ENCODE data around the gene CCDC40.
A peak's percentile ranks its signal among the peaks of the same experiment; 100 is the strongest.
"Not testable (repeated sequence)": the region's sequence is repeated elsewhere in the genome, so short reads cannot be mapped to it uniquely, and the experiment has no call there.

Gene CCDC40

GRCh38 chr17:80024206-80024972 lies 12.1 kb upstream of the CCDC40 start:
- no peak for DNase-seq

- DNase-seq: no peak
Observed at GRCh38 chr17:80025140-80025539, 11.3 kb upstream of the CCDC40 start.

DNA sequence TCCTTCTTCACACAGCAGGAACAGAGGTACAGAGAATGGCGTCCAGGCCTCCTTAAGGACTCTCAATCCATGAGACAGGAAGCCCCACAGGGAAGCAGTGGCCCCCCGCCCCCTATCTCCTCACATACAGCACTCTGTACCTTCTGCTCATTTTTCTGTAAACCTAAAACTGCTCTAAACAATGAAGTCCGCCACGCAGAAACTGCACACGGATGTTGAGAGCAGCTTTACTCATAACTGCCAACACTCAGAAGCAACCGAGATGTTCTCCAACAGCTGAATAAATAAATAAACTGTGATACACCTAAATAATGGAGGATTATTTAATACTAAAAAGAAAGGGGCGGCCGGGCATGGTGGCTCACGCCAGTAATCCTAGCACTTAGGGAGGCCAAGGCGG lies 10.6 kb upstream of the CCDC40 start:
- DNase-seq: peak; percentile 20

- no peak for DNase-seq
Observed at GRCh38 chr17:80026359-80027042, 9.9 kb upstream of the CCDC40 start.

DNA sequence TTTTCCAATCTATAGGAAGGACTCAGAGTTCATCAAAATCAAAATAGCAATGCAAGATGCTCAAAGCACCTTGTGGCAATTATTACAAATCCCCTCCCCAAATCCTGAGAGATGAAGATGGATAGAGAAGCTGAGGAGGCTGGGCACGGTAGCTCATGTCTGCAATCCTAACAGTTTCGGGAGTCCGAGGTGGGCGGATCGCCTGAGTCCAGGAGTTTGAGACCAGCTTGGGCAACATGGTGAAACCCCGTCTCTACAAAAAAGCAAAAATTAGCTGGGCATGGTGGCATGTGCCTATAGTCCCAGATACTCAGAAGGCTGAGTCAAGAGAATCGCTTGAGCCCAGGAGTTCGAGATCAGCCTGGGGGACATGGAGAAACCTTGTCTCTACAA lies 9.4 kb upstream of the CCDC40 start:
- DNase-seq: no peak

- DNase-seq: no peak
Observed at GRCh38 chr17:80028030-80028429, 8.4 kb upstream of the CCDC40 start.

- DNase-seq: no peak
Observed at GRCh38 chr17:80029258-80029974, 7.0 kb upstream of the CCDC40 start.

- DNase-seq: no peak
Observed at GRCh38 chr17:80030730-80031410, 5.6 kb upstream of the CCDC40 start.

DNA sequence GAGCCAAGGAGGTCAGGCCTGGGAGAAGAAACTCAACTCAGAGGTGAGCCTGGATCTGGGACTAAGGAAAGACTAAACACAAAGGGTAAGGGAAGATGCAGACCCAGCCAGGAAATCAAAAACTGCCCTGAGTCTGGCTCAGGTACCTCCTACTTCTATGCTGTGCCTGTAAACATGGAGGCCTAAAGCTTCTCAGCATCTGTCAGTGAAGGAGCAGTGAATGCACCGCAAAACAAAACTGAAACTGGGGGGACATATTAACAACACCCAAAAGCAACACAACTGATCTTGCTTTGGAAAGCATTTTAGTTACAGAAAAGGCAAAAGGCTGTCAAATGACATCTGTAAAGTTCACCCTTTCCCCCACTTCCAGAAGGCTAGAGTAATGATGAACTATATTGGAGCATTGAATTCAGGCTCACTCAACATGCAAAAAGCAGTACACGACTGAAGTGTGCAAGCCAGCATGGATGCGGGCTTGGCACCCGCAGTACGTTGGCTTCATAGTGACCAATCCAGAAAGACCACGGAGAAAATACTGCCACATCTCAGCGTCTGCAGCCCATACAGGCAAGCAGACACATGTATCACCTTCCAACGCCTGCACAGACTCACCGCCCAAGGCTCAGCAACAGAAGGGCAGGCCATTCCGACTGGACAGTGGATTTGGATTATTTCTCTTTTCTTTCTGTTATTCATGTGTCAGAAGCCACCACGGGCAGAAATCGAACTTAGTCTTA lies 4.6 kb upstream of the CCDC40 start:
- no peak for DNase-seq

GRCh38 chr17:80032614-80033171 lies 3.7 kb upstream of the CCDC40 start:
- no peak for DNase-seq

GRCh38 chr17:80033840-80034239 lies 2.6 kb upstream of the CCDC40 start:
- no peak for DNase-seq

DNA sequence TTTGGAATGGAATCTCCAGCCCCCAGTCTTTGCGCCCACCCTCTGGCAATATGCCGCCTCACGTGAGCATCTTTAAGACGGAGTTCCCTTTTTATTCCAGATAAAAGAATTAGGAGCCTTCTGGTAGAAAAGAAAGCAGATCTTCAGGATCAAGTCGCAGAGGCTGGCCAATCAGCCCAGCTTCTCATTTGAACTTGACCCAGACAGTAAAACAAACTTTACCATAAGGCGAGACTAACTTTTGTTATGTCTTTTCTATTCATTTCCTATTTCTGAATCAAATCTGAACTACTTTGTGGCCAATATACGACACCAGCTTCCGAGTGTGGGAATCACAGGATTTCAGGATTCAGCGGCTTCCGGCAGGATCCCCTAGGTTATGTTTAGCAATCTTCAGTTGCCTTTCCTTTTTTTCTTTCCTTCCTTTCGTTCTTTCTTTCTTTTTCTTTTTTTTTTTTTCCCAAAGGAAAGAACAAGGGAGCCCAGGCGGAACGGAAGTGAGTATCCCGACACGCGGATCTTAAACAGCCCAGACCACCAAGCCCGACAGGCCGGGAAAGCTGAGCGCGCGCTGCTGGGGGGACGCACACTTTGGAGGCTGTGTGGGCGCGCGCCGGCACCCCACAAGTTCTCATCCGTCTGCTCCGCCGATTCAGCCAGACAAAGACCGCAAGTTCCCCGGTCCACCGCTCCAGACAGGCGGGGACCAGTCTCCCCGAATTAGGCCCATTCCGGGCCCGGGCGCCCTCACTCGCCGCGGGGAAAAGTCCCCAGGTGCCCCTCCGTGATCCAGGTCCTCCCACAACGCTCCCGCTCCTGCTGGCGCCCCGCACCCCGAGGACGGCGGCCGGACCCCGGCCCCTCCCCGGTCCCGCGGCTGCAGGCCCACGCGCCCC lies 1.4 kb upstream of the CCDC40 start:
- no peak for DNase-seq

DNA sequence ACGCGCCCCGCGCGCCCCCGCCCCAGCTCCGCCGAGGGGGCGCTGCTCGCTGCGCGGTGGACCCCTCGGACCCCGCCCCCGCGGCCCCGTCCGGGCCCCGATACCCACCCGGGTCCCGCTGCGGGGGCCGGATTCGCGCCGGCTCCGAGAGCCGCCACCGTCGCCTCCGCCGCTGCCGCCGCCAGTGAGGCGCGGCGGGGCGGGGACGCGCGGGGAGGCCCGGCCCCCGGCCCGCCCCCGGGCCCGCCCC lies 830 bp upstream of the CCDC40 start, which contains the start of gene TBC1D16:
Gene TBC1D16, minus strand, starts transcription at position 186 of the 250 bp plus-strand sequence. CDS start 22,325 bp downstream, outside the sequence.
- no peak for DNase-seq

- DNase-seq: peak; percentile 79
Observed at GRCh38 chr17:80036715-80037477, 454 bp downstream of the CCDC40 start.

DNA sequence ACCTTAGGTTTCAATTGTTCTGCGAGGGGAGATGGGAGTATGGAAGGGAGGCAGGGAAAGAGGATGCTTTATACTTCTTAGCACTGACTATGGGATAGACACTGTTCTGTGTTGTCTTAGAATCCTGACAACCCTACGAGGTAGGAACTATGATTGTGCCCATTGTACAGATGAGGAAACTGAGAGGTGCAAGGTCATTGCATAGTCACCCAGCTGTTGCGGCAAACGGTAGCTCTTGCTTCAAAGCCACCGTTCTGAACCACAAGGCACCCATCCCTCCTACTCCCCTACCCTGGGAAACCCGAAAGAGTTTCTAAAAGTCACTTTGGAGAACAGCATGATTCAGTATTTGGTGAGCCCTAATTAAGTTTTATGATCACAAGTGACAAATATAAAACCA lies 7.5 kb downstream of the CCDC40 start:
- DNase-seq: no peak

DNA sequence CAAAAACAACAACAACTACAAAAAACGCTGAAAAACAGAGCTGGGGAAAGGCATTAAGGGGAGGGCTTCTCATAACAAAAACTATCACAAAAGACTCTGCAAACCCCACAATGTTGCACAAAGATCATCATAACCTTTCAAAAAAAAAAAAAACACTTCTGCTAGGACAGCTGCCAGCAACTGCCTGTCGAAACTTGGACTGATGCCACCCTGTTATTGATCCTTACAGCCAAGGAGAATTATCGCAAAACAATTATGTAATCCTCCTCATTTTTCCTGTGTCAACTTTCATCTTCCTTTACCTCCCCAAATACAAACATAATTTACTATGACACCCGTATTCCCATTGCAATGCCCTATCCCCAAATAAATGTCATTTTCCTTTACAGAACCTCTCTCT lies 9.3 kb downstream of the CCDC40 start:
- DNase-seq: peak; percentile 41

- DNase-seq: not testable (repeated sequence)
Observed at GRCh38 chr17:80046709-80047108, 10.3 kb downstream of the CCDC40 start.

DNA sequence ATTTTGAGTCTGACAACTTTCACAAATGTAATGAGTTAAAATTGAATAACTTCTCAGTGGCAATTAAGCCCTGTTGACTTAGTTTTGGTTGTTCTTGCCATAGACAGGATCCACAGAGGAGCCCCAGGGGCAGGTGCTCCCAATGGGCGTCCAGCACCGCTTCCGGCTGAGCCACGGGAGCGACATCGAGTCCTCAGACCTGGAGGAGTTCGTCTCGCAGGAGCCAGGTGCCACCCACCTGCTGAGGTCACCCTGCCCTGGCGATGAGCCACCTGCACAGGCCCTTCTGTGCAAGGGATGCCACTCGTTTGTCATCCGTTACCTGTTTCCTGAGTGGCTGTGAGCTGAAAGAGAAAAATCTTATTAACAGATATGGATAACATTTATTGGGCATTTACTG lies 10.7 kb downstream of the CCDC40 start:
- peak; percentile 30 for DNase-seq

GRCh38 chr17:80049986-80050385 lies 13.5 kb downstream of the CCDC40 start:
- DNase-seq: no peak

GRCh38 chr17:80050706-80051105 lies 14.3 kb downstream of the CCDC40 start:
- DNase-seq: no peak

DNA sequence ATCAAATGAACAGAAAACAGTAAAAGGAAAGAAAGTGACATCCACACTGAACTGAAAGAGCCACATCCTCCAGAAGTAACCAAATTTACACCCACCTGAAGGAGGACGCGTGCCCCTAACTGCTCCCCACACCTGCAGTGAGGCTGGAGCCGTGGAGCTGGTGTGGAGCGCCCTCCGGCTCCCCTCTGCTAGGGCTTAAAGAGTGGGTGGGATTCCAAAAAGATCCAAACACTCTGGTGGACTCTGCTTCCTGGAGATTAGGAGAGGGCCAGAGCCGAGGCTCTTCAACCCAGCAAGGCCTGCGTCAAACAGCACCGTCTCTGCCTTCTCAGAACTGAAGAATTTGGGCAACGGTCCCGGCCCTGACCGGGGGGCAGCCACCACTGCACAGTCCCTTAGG lies 15.2 kb downstream of the CCDC40 start:
- no peak for DNase-seq
